Measurements from ENCODE around the gene SPRY2. TPM values are rescaled to one million over a fixed set of nuclear protein-coding genes. Genes with fewer than 3 reads are reported as not detected.

The SPRY2 gene
- total RNA-seq, 1 donor from 2014 or later = 52.0 TPM

- TF ChIP-seq CTCF (IDR thresholded peaks at IDR 0.05) = no peak
Observed at GRCh38 chr13:80309926-80310325, 31.0 kb downstream of the SPRY2 start.

DNA sequence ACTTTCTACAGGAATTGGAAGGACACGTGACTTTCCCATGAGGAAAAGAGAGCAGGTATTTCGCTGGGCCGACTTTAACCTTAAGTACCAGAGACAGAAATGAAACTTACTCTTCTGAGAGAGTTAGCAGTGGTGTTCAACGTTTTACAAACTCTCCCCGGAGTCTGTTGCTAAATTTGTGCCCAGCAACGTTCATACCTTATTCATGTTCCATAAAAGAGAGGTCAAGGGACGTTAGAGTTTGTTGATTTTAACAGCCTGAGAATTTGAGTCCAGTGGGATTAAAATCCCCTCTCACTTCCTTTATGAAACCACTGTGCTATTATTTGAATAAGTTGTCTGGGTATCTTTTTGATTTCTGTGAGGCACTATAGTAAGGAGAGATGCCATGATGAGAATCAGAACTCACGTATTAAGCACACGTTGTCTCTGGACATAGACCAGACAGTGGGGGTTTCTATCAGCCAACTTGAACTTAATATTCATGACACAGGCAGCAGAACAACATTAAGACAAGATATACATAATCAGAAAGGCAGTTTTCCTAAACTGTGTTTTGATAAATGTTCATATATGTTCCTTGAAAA lies 33.4 kb downstream of the SPRY2 start:
- DNase-seq (ENCODE audit: extremely low spot score, unreplicated experiment) = no peak
- no peaks in the 10 kb centered on the region for H3K9me3 Mint-ChIP-seq (ENCODE audit: unreplicated experiment)
- TF ChIP-seq CTCF (IDR thresholded peaks at IDR 0.05) = no peak
- no peaks in the 10 kb centered on the region for H3K27me3 Mint-ChIP-seq (ENCODE audit: unreplicated experiment)
- H3K4me1 Mint-ChIP-seq (ENCODE audit: unreplicated experiment) = peaks cover 36% of the 10 kb centered on the region
- H3K27ac Mint-ChIP-seq (ENCODE audit: unreplicated experiment) = peak overlapping the region; percentile 62
- peak overlapping the region; percentile 2 for H3K4me3 Mint-ChIP-seq (ENCODE audit: unreplicated experiment)
- no peaks in the 10 kb centered on the region for H3K36me3 Mint-ChIP-seq (ENCODE audit: unreplicated experiment)

More at GRCh38 chr13:80309926-80310325, 31.0 kb downstream of the SPRY2 start:
- H3K4me1 Mint-ChIP-seq (ENCODE audit: unreplicated experiment) = peaks cover 51% of the 10 kb centered on the region
- no peak overlapping the region for H3K27ac Mint-ChIP-seq (ENCODE audit: unreplicated experiment)
- H3K36me3 Mint-ChIP-seq (ENCODE audit: unreplicated experiment) = no peaks in the 10 kb centered on the region
- no peak for DNase-seq (ENCODE audit: extremely low spot score, unreplicated experiment)
- H3K9me3 Mint-ChIP-seq (ENCODE audit: unreplicated experiment) = no peaks in the 10 kb centered on the region
- no peaks in the 10 kb centered on the region for H3K27me3 Mint-ChIP-seq (ENCODE audit: unreplicated experiment)
- H3K4me3 Mint-ChIP-seq (ENCODE audit: unreplicated experiment) = no peak overlapping the region

DNA sequence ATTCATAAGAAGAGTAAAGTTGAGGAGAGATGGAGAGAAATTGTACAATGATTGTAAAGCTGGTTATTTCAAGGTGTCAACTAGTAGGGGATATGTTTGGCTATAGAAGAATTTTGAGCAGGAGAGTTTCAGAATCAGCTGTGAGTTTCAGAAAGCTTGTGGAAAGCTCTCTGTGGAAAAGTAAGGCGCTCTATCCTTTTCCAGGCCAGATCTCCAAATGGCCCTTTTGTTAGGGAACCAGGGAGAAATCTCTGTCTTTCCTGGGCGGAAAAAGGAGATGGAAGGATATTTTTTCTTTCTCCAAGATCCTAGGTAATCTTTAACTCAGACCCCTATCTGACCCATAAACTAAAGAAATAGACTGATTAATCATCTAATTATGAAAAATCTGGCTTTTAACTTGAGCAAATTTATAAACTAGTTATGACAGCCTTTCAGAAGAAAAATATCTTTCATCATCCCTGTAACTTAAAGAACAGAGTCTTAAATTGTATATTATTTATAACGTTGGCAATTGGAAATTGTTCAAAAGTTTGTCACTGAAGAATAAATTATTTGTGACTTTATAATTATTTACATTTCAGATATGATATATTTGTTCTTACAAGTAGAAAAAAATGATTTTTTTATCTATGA lies 34.5 kb downstream of the SPRY2 start:
- no peak for TF ChIP-seq CTCF (IDR thresholded peaks at IDR 0.05)
- H3K27me3 Mint-ChIP-seq (ENCODE audit: unreplicated experiment) = no peaks in the 10 kb centered on the region
- no peaks in the 10 kb centered on the region for H3K9me3 Mint-ChIP-seq (ENCODE audit: unreplicated experiment)
- peak overlapping the region; percentile 68 for H3K27ac Mint-ChIP-seq (ENCODE audit: unreplicated experiment)
- H3K36me3 Mint-ChIP-seq (ENCODE audit: unreplicated experiment) = no peaks in the 10 kb centered on the region
- peaks cover 26% of the 10 kb centered on the region for H3K4me1 Mint-ChIP-seq (ENCODE audit: unreplicated experiment)
- H3K4me3 Mint-ChIP-seq (ENCODE audit: unreplicated experiment) = no peak overlapping the region
- DNase-seq (ENCODE audit: extremely low spot score, unreplicated experiment) = no peak

GRCh38 chr13:80305737-80306136 lies 35.2 kb downstream of the SPRY2 start:
- TF ChIP-seq CTCF (IDR thresholded peaks at IDR 0.05) = no peak
- no peaks in the 10 kb centered on the region for H3K27me3 Mint-ChIP-seq (ENCODE audit: unreplicated experiment)
- no peaks in the 10 kb centered on the region for H3K36me3 Mint-ChIP-seq (ENCODE audit: unreplicated experiment)
- peak overlapping the region; percentile 11 for H3K4me3 Mint-ChIP-seq (ENCODE audit: unreplicated experiment)
- peak overlapping the region; percentile 68 for H3K27ac Mint-ChIP-seq (ENCODE audit: unreplicated experiment)
- no peak for DNase-seq (ENCODE audit: extremely low spot score, unreplicated experiment)
- peaks cover 23% of the 10 kb centered on the region for H3K4me1 Mint-ChIP-seq (ENCODE audit: unreplicated experiment)
- no peaks in the 10 kb centered on the region for H3K9me3 Mint-ChIP-seq (ENCODE audit: unreplicated experiment)

- Mint-ChIP-seq H3K4me1 (ENCODE audit: unreplicated experiment) (peaks cover 22% of the 10 kb centered on the region), H3K27me3 (ENCODE audit: unreplicated experiment) (no peaks in the 10 kb centered on the region), H3K36me3 (ENCODE audit: unreplicated experiment) (no peaks in the 10 kb centered on the region), H3K4me3 (ENCODE audit: unreplicated experiment) (no peak overlapping the region), H3K27ac (ENCODE audit: unreplicated experiment) (no peak overlapping the region), H3K9me3 (ENCODE audit: unreplicated experiment) (no peaks in the 10 kb centered on the region)
- no peak for TF ChIP-seq CTCF (IDR thresholded peaks at IDR 0.05)
- no peak for DNase-seq (ENCODE audit: extremely low spot score, unreplicated experiment)
Observed at GRCh38 chr13:80303225-80303811, 37.6 kb downstream of the SPRY2 start.
